Measurements from ENCODE around the gene PRKAG2.

- TF ChIP-seq CTCF (IDR thresholded peaks at IDR 0.05) = no peak
- TF ChIP-seq POLR2A (IDR thresholded peaks at IDR 0.05) = no peak
- no peak for TF ChIP-seq POLR2AphosphoS5 (IDR thresholded peaks at IDR 0.05)
Measured at GRCh38 chr7:151926336-151926712, 49.4 kb upstream of the PRKAG2 start.

All from breast epithelium (tissue), 3 donors.